ENCODE measurements around the gene ZNF253. TPM values are rescaled to one million over a fixed set of nuclear protein-coding genes. Genes with fewer than 3 reads are reported as not detected.

The ZNF253 gene
- total and polyA plus RNA-seq, 2 of the 8 experiments (the other 6 are each of a cell fraction or from before 2014, with no cell fraction given), result 8.3 to 64.0 TPM

DNA sequence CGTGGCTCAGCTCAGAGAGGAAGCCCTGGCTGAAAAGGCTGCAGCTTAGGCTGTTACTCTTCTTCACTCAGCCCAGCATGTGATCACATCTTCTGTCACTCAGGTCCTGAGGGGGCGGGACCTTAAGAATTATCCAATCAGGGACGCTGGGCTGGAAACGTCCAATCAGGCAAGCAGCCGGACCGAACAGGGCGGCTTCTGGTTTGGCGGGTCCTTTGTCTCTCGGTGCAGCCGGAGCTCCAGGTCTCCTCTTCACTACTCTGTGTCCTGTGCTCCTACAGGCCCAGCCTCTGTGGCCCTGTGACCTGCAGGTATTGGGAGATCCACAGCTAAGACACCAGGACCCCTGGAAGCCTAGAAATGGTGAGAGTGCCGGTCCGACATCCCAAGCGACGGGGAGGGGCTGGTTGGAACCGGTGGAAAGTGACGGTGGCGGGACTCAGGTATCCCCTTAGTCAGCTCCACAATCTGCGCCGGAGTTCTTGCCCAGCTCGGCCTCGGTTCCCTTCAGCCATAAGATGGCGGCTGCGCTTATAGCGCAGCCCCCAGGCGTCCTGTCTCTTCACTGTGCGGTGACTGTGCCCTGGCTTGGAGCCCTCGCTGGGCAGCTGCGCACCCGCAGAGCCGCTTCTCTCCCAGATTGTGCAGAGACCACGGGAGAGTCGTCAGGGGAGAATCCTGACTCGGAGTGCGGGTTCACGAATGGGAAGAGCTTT is 35.2 kb downstream of the ZNF253 start, which contains the start of gene ZNF93 (continued):
- TF ChIP-seq SIN3A (conservative IDR thresholded peaks at IDR 0.05 in 1 of 2, IDR thresholded peaks at IDR 0.05 in 1 of 2; ENCODE audit: low read depth in 1 of 2, low read length in 2 of 2) (peak in 1 of 2 experiments; percentile 27; a peak in 1 of 4 replicates), POU5F1 (IDR thresholded peaks at IDR 0.05; ENCODE audit: low read depth, low read length) (no peak), EZH2 (IDR thresholded peaks at IDR 0.05; ENCODE audit: low read depth, low read length, severe bottlenecking) (no peak), ATF3 (IDR thresholded peaks at IDR 0.05; ENCODE audit: insufficient read depth, low read depth, low read length) (no peak), CHD7 (IDR thresholded peaks at IDR 0.05; ENCODE audit: insufficient replicate concordance, low read length) (no peak), EP300 (IDR thresholded peaks at IDR 0.05; ENCODE audit: borderline replicate concordance in 1 of 2, low read depth in 2 of 2, low read length in 2 of 2) (no peak), RXRA (IDR thresholded peaks at IDR 0.05; ENCODE audit: insufficient read depth, low read depth, low read length) (no peak), TAF7 (optimal IDR thresholded peaks at IDR 0.05; ENCODE audit: borderline replicate concordance, low read depth, low read length) (peak; percentile 96), SP4 (IDR thresholded peaks at IDR 0.05; ENCODE audit: low read length) (peak; percentile 40; the same call in 1 of the 2 replicates)

All from H1 (cell line).